HEK293 (cell line): ENCODE results near the gene PHF21A.

Experiments used
- CTCF ChIA-PET: fragments of 350-600 bp; formaldehyde crosslinking; extraction: SDS; loops from one replicate; lab custom pipeline; 2021; ENCODE audit warnings: antibody characterized with exemption; lab: Yijun Ruan, JAX
- POLR2A ChIA-PET: fragments of 300-600 bp; formaldehyde crosslinking; extraction: SDS; loops from one replicate; lab custom pipeline; 2020; ENCODE audit warnings: antibody characterized with exemption, inconsistent platforms; lab: Yijun Ruan, JAX
- H3K27ac ChIP-seq: fragments of 200-500 bp; sonication (Bioruptor generic); 2 replicates; pipeline ENCODE4 v1.5.1; 2014; ENCODE audit warnings: low read depth, low read length, control low read depth, inconsistent platforms; ENCODE audit errors: extremely low read depth
- H3K36me3 ChIP-seq, 2 experiments: fragments of 200-500 bp in 1 of 2; sonication (Bioruptor generic) in 1 of 2; 1 replicate in 1 of 2; 2 replicates in 1 of 2; pipeline ENCODE4 v1.5.1; 2014 to 2017; ENCODE audit warnings: inconsistent platforms in 2 of 2, low read length in 2 of 2; ENCODE audit not compliant: control insufficient read depth in 2 of 2, insufficient read depth in 1 of 2
- H3K4me1 ChIP-seq: fragments of 200-500 bp; sonication (Bioruptor generic); 2 replicates; pipeline ENCODE4 v1.5.1; 2014; ENCODE audit warnings: mild to moderate bottlenecking, low read length, inconsistent platforms; ENCODE audit not compliant: control insufficient read depth, insufficient read depth
- H3K4me3 ChIP-seq: 2 replicates; pipeline ENCODE4 v1.5.1; 2011; ENCODE audit warnings: low read depth, mild to moderate bottlenecking, control low read depth, low read length, moderate library complexity
- H3K9me3 ChIP-seq: fragments of 200-500 bp; sonication (Bioruptor generic); 2 replicates; pipeline ENCODE4 v1.5.1; 2014; ENCODE audit warnings: low read depth, low read length, inconsistent platforms; ENCODE audit not compliant: control insufficient read depth, insufficient read depth
- BCL11A ChIP-seq: fragments of 450-650 bp; formaldehyde crosslinking; IDR thresholded peaks from 2 replicates; pipeline ENCODE4 v1.5.1; 2016; ENCODE audit warnings: low read depth, missing biosample characterization, missing genetic modification characterization
- FEZF1 ChIP-seq: fragments of 450-650 bp; formaldehyde crosslinking; IDR thresholded peaks from 2 replicates; pipeline ENCODE4 v1.5.1; 2016; ENCODE audit warnings: missing biosample characterization, missing genetic modification characterization
- GFI1B ChIP-seq: fragments of 450-650 bp; formaldehyde crosslinking; IDR thresholded peaks from 2 replicates; pipeline ENCODE4 v1.5.1; 2016; ENCODE audit warnings: missing biosample characterization, missing genetic modification characterization
- HOXA7 ChIP-seq: sonication (generic); formaldehyde crosslinking; IDR thresholded peaks from 2 replicates; pipeline ENCODE4 v1.8.1; 2022; ENCODE audit warnings: missing genetic modification reagents, borderline replicate concordance
- MZF1 ChIP-seq: fragments of 450-650 bp; formaldehyde crosslinking; IDR thresholded peaks from 2 replicates; pipeline ENCODE4 v1.5.1; 2017; ENCODE audit warnings: missing biosample characterization, missing genetic modification characterization, borderline replicate concordance
- SCRT1 ChIP-seq: fragments of 450-650 bp; formaldehyde crosslinking; IDR thresholded peaks from 2 replicates; pipeline ENCODE4 v1.5.1; 2016; ENCODE audit warnings: missing biosample characterization, missing genetic modification characterization, borderline replicate concordance
- SCRT2 ChIP-seq: fragments of 450-650 bp; formaldehyde crosslinking; IDR thresholded peaks from 2 replicates; pipeline ENCODE4 v1.5.1; 2016; ENCODE audit warnings: missing biosample characterization, missing genetic modification characterization
- SP7 ChIP-seq: fragments of 450-650 bp; formaldehyde crosslinking; IDR thresholded peaks from 2 replicates; pipeline ENCODE4 v1.5.1; 2016; ENCODE audit warnings: missing biosample characterization, missing genetic modification characterization
- ZBTB17 ChIP-seq: fragments of 450-650 bp; formaldehyde crosslinking; IDR thresholded peaks from 2 replicates; pipeline ENCODE4 v1.5.1; 2016; ENCODE audit warnings: missing biosample characterization, missing genetic modification characterization
- ZBTB7A ChIP-seq: fragments of 450-650 bp; formaldehyde crosslinking; IDR thresholded peaks from 2 replicates; pipeline ENCODE4 v1.5.1; 2016; ENCODE audit warnings: low read depth, missing biosample characterization, missing genetic modification characterization
- ZNF133 ChIP-seq: fragments of 450-650 bp; formaldehyde crosslinking; IDR thresholded peaks from 2 replicates; pipeline ENCODE4 v1.5.1; 2016; ENCODE audit warnings: missing biosample characterization, missing genetic modification characterization
- ZNF138 ChIP-seq: fragments of 450-650 bp; formaldehyde crosslinking; IDR thresholded peaks from 2 replicates; pipeline ENCODE4 v1.5.1; 2016; ENCODE audit warnings: missing biosample characterization, missing genetic modification characterization, borderline replicate concordance
- ZNF174 ChIP-seq: fragments of 450-650 bp; formaldehyde crosslinking; IDR thresholded peaks from 2 replicates; pipeline ENCODE4 v1.5.0; 2017; ENCODE audit warnings: missing biosample characterization, mild to moderate bottlenecking, missing genetic modification characterization
- ZNF184 ChIP-seq: fragments of 450-650 bp; IDR thresholded peaks from 2 replicates; pipeline ENCODE4 v1.5.1; 2018; ENCODE audit warnings: missing biosample characterization, mild to moderate bottlenecking, missing genetic modification characterization
- ZNF2 ChIP-seq: fragments of 450-650 bp; formaldehyde crosslinking; IDR thresholded peaks from 2 replicates; pipeline ENCODE4 v1.5.1; 2016; ENCODE audit warnings: missing biosample characterization, missing genetic modification characterization
- ZNF473 ChIP-seq: fragments of 450-650 bp; formaldehyde crosslinking; IDR thresholded peaks from 2 replicates; pipeline ENCODE4 v1.5.1; 2017; ENCODE audit warnings: missing biosample characterization, missing genetic modification characterization
- ZNF48 ChIP-seq: fragments of 450-650 bp; formaldehyde crosslinking; IDR thresholded peaks from 2 replicates; pipeline ENCODE4 v1.5.1; 2016; ENCODE audit warnings: missing biosample characterization, missing genetic modification characterization
- ZNF561 ChIP-seq: fragments of 450-650 bp; IDR thresholded peaks from 2 replicates; pipeline ENCODE4 v1.5.1; 2018; ENCODE audit warnings: missing biosample characterization, missing genetic modification characterization, borderline replicate concordance
- ZNF600 ChIP-seq: fragments of 450-650 bp; formaldehyde crosslinking; IDR thresholded peaks from 2 replicates; pipeline ENCODE4 v1.5.1; 2016; ENCODE audit warnings: missing biosample characterization, missing genetic modification characterization
- ZNF830 ChIP-seq: fragments of 450-650 bp; IDR thresholded peaks from 2 replicates; pipeline ENCODE4 v1.5.0; 2018; ENCODE audit warnings: missing biosample characterization, missing genetic modification characterization, low read depth, mild to moderate bottlenecking, moderate library complexity
- TF ChIP-seq, protein P1 (sequence below): fragments of 450-650 bp; formaldehyde crosslinking; IDR thresholded peaks from 2 replicates; pipeline ENCODE4 v1.5.1; 2016; ENCODE audit warnings: missing biosample characterization, missing genetic modification characterization
- TF ChIP-seq, protein P2 (sequence below): IDR thresholded peaks from 2 replicates; pipeline ENCODE4 v1.6.1; 2011; ENCODE audit warnings: mild to moderate bottlenecking, low read depth, low read length, borderline replicate concordance
- TF ChIP-seq, protein P3 (sequence below): fragments of 450-650 bp; formaldehyde crosslinking; IDR thresholded peaks from 2 replicates; pipeline ENCODE4 v1.5.1; 2016; ENCODE audit warnings: missing biosample characterization, missing genetic modification characterization
- TF ChIP-seq, protein P4 (sequence below): fragments of 450-650 bp; formaldehyde crosslinking; IDR thresholded peaks from 2 replicates; pipeline ENCODE4 v1.5.1; 2016; ENCODE audit warnings: missing biosample characterization, missing genetic modification characterization, borderline replicate concordance
- TF ChIP-seq, protein P5 (sequence below): fragments of 450-650 bp; formaldehyde crosslinking; IDR thresholded peaks from 2 replicates; pipeline ENCODE4 v1.5.1; 2016; ENCODE audit warnings: missing biosample characterization, missing genetic modification characterization, low read depth

The PHF21A gene

DNA sequence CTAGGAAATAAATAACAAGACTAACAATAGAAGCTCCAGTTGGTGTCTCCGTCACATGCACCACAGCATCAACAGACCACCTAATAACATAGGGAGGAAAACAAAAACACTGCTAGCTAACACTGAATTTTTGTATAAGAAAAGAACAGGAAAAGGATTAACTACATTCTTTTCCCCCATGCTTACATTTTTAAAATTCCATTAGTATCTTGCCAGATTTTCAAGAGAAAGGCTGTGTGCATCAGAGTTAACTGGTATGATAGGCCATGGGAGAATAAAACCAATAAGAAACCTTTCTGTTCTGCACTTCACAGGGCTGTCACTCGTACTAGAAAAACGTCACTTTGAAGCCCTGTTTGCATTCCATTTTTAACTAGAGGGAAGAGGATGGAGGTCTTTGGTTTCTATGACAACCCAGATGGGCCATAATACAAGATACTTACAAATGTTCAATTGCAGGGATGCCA is 119.8 kb downstream of the PHF21A start (continued):
- TF ChIP-seq, protein P1, sequence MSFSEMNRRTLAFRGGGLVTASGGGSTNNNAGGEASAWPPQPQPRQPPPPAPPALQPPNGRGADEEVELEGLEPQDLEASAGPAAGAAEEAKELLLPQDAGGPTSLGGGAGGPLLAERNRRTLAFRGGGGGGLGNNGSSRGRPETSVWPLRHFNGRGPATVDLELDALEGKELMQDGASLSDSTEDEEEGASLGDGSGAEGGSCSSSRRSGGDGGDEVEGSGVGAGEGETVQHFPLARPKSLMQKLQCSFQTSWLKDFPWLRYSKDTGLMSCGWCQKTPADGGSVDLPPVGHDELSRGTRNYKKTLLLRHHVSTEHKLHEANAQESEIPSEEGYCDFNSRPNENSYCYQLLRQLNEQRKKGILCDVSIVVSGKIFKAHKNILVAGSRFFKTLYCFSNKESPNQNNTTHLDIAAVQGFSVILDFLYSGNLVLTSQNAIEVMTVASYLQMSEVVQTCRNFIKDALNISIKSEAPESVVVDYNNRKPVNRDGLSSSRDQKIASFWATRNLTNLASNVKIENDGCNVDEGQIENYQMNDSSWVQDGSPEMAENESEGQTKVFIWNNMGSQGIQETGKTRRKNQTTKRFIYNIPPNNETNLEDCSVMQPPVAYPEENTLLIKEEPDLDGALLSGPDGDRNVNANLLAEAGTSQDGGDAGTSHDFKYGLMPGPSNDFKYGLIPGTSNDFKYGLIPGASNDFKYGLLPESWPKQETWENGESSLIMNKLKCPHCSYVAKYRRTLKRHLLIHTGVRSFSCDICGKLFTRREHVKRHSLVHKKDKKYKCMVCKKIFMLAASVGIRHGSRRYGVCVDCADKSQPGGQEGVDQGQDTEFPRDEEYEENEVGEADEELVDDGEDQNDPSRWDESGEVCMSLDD (tag by site-specific recombination), result no peak
- TF ChIP-seq GFI1B, result no peak
- no peak for TF ChIP-seq ZNF830
- no peak for TF ChIP-seq FEZF1 (tag by site-specific recombination)
- no peak for TF ChIP-seq BCL11A (tag by site-specific recombination)
- TF ChIP-seq HOXA7 (CRISPR knock-in tag), result no peak
- TF ChIP-seq ZBTB7A (tag by site-specific recombination), result no peak
- no peak for TF ChIP-seq ZNF48 (tag by site-specific recombination)

DNA sequence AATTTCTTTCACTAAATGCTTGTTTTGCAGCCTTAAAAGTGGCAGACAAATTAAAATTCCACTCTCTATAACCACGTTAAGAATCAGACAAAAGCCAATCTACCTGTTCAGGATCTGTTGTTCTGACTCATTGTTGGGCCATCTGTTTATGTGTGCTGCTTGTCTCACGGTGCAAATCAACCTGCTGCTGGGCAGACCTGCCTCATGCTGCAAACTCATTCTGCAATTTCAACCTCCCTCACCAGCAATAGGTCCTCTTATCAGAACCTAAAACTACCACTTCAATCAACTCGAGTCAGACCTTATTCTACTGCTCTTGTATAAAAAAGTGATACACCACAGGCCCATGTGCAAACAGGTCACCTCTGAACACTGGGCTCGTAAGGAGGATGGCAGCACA is 123.7 kb downstream of the PHF21A start:
- POLR2A ChIA-PET, result no interaction called here
- H3K27ac ChIP-seq, result no peak overlapping the region
- CTCF ChIA-PET, result interaction anchor here (0.7 to 2.7 kb wide), 3 partner anchors 32 to 226 kb away, joined by 3 to 7 read pairs (median 3); no protein-coding TSS in a partner anchor
- H3K4me3 ChIP-seq, result no peak overlapping the region
- no peaks in the 10 kb centered on the region for H3K4me1 ChIP-seq
- H3K36me3 ChIP-seq, result no peaks in the 10 kb centered on the region
- H3K9me3 ChIP-seq, result no peaks in the 10 kb centered on the region
- TF ChIP-seq, protein P2, sequence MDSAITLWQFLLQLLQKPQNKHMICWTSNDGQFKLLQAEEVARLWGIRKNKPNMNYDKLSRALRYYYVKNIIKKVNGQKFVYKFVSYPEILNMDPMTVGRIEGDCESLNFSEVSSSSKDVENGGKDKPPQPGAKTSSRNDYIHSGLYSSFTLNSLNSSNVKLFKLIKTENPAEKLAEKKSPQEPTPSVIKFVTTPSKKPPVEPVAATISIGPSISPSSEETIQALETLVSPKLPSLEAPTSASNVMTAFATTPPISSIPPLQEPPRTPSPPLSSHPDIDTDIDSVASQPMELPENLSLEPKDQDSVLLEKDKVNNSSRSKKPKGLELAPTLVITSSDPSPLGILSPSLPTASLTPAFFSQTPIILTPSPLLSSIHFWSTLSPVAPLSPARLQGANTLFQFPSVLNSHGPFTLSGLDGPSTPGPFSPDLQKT, result no peak
- 0 out of 2 replicates have a peak, but pooled peaks have one; percentile 14 for TF ChIP-seq SCRT1 (tag by site-specific recombination)
- TF ChIP-seq, protein P3, sequence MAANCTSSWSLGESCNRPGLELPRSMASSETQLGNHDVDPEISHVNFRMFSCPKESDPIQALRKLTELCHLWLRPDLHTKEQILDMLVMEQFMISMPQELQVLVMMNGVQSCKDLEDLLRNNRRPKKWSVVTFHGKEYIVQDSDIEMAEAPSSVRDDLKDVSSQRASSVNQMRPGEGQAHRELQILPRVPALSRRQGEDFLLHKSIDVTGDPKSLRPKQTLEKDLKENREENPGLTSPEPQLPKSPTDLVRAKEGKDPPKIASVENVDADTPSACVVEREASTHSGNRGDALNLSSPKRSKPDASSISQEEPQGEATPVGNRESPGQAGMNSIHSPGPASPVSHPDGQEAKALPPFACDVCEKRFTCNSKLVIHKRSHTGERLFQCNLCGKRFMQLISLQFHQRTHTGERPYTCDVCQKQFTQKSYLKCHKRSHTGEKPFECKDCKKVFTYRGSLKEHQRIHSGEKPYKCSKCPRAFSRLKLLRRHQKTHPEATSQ (tag by site-specific recombination), result no peak
- no peak for TF ChIP-seq ZNF473 (tag by site-specific recombination)
- no peak for TF ChIP-seq ZNF138 (tag by site-specific recombination)
- TF ChIP-seq ZNF561 (tag by site-specific recombination), result no peak
- peak; percentile 76 for TF ChIP-seq ZNF600 (tag by site-specific recombination)
- TF ChIP-seq ZNF184 (tag by site-specific recombination), result no peak
- no peak for TF ChIP-seq SP7 (tag by site-specific recombination)
- TF ChIP-seq MZF1 (tag by site-specific recombination), result no peak
- TF ChIP-seq SCRT2, result peak; percentile 62
- TF ChIP-seq ZNF174, result no peak
- TF ChIP-seq, protein P4, sequence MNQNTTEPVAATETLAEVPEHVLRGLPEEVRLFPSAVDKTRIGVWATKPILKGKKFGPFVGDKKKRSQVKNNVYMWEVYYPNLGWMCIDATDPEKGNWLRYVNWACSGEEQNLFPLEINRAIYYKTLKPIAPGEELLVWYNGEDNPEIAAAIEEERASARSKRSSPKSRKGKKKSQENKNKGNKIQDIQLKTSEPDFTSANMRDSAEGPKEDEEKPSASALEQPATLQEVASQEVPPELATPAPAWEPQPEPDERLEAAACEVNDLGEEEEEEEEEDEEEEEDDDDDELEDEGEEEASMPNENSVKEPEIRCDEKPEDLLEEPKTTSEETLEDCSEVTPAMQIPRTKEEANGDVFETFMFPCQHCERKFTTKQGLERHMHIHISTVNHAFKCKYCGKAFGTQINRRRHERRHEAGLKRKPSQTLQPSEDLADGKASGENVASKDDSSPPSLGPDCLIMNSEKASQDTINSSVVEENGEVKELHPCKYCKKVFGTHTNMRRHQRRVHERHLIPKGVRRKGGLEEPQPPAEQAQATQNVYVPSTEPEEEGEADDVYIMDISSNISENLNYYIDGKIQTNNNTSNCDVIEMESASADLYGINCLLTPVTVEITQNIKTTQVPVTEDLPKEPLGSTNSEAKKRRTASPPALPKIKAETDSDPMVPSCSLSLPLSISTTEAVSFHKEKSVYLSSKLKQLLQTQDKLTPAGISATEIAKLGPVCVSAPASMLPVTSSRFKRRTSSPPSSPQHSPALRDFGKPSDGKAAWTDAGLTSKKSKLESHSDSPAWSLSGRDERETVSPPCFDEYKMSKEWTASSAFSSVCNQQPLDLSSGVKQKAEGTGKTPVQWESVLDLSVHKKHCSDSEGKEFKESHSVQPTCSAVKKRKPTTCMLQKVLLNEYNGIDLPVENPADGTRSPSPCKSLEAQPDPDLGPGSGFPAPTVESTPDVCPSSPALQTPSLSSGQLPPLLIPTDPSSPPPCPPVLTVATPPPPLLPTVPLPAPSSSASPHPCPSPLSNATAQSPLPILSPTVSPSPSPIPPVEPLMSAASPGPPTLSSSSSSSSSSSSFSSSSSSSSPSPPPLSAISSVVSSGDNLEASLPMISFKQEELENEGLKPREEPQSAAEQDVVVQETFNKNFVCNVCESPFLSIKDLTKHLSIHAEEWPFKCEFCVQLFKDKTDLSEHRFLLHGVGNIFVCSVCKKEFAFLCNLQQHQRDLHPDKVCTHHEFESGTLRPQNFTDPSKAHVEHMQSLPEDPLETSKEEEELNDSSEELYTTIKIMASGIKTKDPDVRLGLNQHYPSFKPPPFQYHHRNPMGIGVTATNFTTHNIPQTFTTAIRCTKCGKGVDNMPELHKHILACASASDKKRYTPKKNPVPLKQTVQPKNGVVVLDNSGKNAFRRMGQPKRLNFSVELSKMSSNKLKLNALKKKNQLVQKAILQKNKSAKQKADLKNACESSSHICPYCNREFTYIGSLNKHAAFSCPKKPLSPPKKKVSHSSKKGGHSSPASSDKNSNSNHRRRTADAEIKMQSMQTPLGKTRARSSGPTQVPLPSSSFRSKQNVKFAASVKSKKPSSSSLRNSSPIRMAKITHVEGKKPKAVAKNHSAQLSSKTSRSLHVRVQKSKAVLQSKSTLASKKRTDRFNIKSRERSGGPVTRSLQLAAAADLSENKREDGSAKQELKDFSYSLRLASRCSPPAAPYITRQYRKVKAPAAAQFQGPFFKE (tag by site-specific recombination), result no peak
- TF ChIP-seq, protein P5, sequence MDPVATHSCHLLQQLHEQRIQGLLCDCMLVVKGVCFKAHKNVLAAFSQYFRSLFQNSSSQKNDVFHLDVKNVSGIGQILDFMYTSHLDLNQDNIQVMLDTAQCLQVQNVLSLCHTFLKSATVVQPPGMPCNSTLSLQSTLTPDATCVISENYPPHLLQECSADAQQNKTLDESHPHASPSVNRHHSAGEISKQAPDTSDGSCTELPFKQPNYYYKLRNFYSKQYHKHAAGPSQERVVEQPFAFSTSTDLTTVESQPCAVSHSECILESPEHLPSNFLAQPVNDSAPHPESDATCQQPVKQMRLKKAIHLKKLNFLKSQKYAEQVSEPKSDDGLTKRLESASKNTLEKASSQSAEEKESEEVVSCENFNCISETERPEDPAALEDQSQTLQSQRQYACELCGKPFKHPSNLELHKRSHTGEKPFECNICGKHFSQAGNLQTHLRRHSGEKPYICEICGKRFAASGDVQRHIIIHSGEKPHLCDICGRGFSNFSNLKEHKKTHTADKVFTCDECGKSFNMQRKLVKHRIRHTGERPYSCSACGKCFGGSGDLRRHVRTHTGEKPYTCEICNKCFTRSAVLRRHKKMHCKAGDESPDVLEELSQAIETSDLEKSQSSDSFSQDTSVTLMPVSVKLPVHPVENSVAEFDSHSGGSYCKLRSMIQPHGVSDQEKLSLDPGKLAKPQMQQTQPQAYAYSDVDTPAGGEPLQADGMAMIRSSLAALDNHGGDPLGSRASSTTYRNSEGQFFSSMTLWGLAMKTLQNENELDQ (tag by site-specific recombination), result no peak
- TF ChIP-seq ZBTB17 (tag by site-specific recombination), result peak; percentile 38; the same call in 1 of the 2 replicates
- TF ChIP-seq ZNF2 (tag by site-specific recombination), result no peak
- TF ChIP-seq ZNF133 (tag by site-specific recombination), result no peak
